Effector memory CD4-positive, alpha-beta T cell (primary cell): Measurements from ENCODE around the gene SF3B2.

Source experiments
- DNase-seq, 3 donors: peaks; one replicate each; pipeline ENCODE4 v3.0.0-alpha.2; 2020
- H3K27ac ChIP-seq: 2 replicates; pipeline ENCODE4 v1.7.0; 2013; ENCODE audit warnings: mild to moderate bottlenecking, low read length, moderate library complexity; ENCODE audit not compliant: insufficient read depth, poor library complexity, severe bottlenecking
- H3K27me3 ChIP-seq: replicated peaks from 2 replicates; pipeline ENCODE4 v1.7.0; 2013; ENCODE audit warnings: mild to moderate bottlenecking, low read length; ENCODE audit not compliant: insufficient read depth, control insufficient read depth, poor library complexity, severe bottlenecking
- H3K36me3 ChIP-seq: 2 replicates; pipeline ENCODE4 v1.7.0; 2013; ENCODE audit warnings: mild to moderate bottlenecking, low read length, moderate library complexity; ENCODE audit not compliant: control insufficient read depth, insufficient read depth
- H3K4me1 ChIP-seq: 2 replicates; pipeline ENCODE4 v1.7.0; 2013; ENCODE audit warnings: low read length, mild to moderate bottlenecking; ENCODE audit not compliant: control insufficient read depth, insufficient read depth, poor library complexity, severe bottlenecking
- H3K4me3 ChIP-seq: 2 replicates; pipeline ENCODE4 v1.7.0; 2013; ENCODE audit warnings: low read length, low read depth, mild to moderate bottlenecking; ENCODE audit not compliant: insufficient read depth, poor library complexity, severe bottlenecking
- H3K9me3 ChIP-seq: 2 replicates; pipeline ENCODE4 v1.7.0; 2013; ENCODE audit warnings: mild to moderate bottlenecking, low read length, moderate library complexity; ENCODE audit not compliant: control insufficient read depth

SF3B2 gene

GRCh38 chr11:66064571-66064970 is 12.4 kb downstream of the SF3B2 start:
- H3K36me3 ChIP-seq: peaks cover 79% of the 10 kb centered on the region
- no peak for DNase-seq
- H3K27ac ChIP-seq: no peak overlapping the region
- H3K9me3 ChIP-seq: no peaks in the 10 kb centered on the region
- no peaks in the 10 kb centered on the region for H3K27me3 ChIP-seq
- no peak overlapping the region for H3K4me3 ChIP-seq
- peaks cover 14% of the 10 kb centered on the region for H3K4me1 ChIP-seq

- peaks cover 17% of the 10 kb centered on the region for H3K4me1 ChIP-seq
- no peaks in the 10 kb centered on the region for H3K9me3 ChIP-seq
- H3K36me3 ChIP-seq: peaks cover 57% of the 10 kb centered on the region
- DNase-seq: no peak
- H3K4me3 ChIP-seq: no peak overlapping the region
- no peak overlapping the region for H3K27ac ChIP-seq
- no peaks in the 10 kb centered on the region for H3K27me3 ChIP-seq
Measured at GRCh38 chr11:66066751-66067150, 14.6 kb downstream of the SF3B2 start.

GRCh38 chr11:66067640-66068039 is 15.5 kb downstream of the SF3B2 start:
- Histone ChIP-seq H3K27ac (no peak overlapping the region), H3K9me3 (no peaks in the 10 kb centered on the region), H3K4me1 (peaks cover 22% of the 10 kb centered on the region), H3K36me3 (peaks cover 49% of the 10 kb centered on the region), H3K4me3 (no peak overlapping the region), H3K27me3 (no peaks in the 10 kb centered on the region)
- DNase-seq: no peak

GRCh38 chr11:66068154-66068821 is 16.1 kb downstream of the SF3B2 start:
- H3K9me3 ChIP-seq: no peaks in the 10 kb centered on the region
- peaks cover 28% of the 10 kb centered on the region for H3K4me1 ChIP-seq
- no peak overlapping the region for H3K4me3 ChIP-seq
- no peaks in the 10 kb centered on the region for H3K27me3 ChIP-seq
- peak; percentile 54 to 70 (median 59) for DNase-seq
- peaks cover 43% of the 10 kb centered on the region for H3K36me3 ChIP-seq
- peak overlapping the region; percentile 84 for H3K27ac ChIP-seq

GRCh38 chr11:66068923-66069714 is 17.0 kb downstream of the SF3B2 start:
- Histone ChIP-seq H3K27me3 (no peaks in the 10 kb centered on the region), H3K4me3 (peak overlapping the region; percentile 59), H3K4me1 (peaks cover 28% of the 10 kb centered on the region), H3K9me3 (no peaks in the 10 kb centered on the region), H3K27ac (peak overlapping the region; percentile 84), H3K36me3 (peaks cover 34% of the 10 kb centered on the region)
- peak in 1 of 3 donors; percentile 12 for DNase-seq

- Histone ChIP-seq H3K4me3 (peak within 1 kb of the TSS; percentile 79), H3K9me3 (no peaks in the 10 kb centered on the region), H3K36me3 (peaks cover 26% of the 10 kb centered on the region), H3K27ac (peak within 1 kb of the TSS; percentile 84), H3K27me3 (no peaks in the 10 kb centered on the region), H3K4me1 (peaks cover 28% of the 10 kb centered on the region)
- DNase-seq: peak; percentile 70 to 74 (median 73)
Measured at GRCh38 chr11:66069715-66070603, 17.8 kb downstream of the SF3B2 start, which contains the start of gene PACS1. TSS of gene PACS1 (plus strand) at chr11:66070272. CDS start at chr11:66070487, 215 bp downstream.

- Histone ChIP-seq H3K27ac (peak overlapping the region; percentile 78), H3K4me1 (peaks cover 28% of the 10 kb centered on the region), H3K9me3 (no peaks in the 10 kb centered on the region), H3K4me3 (peak overlapping the region; percentile 79), H3K27me3 (no peaks in the 10 kb centered on the region), H3K36me3 (peaks cover 22% of the 10 kb centered on the region)
- peak in 1 of 3 donors; percentile 9 for DNase-seq
Measured at GRCh38 chr11:66070604-66071380, 18.6 kb downstream of the SF3B2 start.

GRCh38 chr11:66071381-66071801 is 19.2 kb downstream of the SF3B2 start:
- DNase-seq: no peak
- no peaks in the 10 kb centered on the region for H3K27me3 ChIP-seq
- no peaks in the 10 kb centered on the region for H3K9me3 ChIP-seq
- H3K4me1 ChIP-seq: peaks cover 28% of the 10 kb centered on the region
- peak overlapping the region; percentile 78 for H3K27ac ChIP-seq
- H3K4me3 ChIP-seq: peak overlapping the region; percentile 79
- peaks cover 22% of the 10 kb centered on the region for H3K36me3 ChIP-seq

- H3K4me3 ChIP-seq: peak overlapping the region; percentile 79
- peaks cover 28% of the 10 kb centered on the region for H3K4me1 ChIP-seq
- no peak for DNase-seq
- no peaks in the 10 kb centered on the region for H3K27me3 ChIP-seq
- H3K9me3 ChIP-seq: no peaks in the 10 kb centered on the region
- peaks cover 20% of the 10 kb centered on the region for H3K36me3 ChIP-seq
- peak overlapping the region; percentile 78 for H3K27ac ChIP-seq
Measured at GRCh38 chr11:66072081-66072480, 19.9 kb downstream of the SF3B2 start.
